ENCODE data around the gene TPRX2.
"Not testable (repeated sequence)": the region's sequence is repeated elsewhere in the genome, so short reads cannot be mapped to it uniquely, and the experiment has no call there.

DNA sequence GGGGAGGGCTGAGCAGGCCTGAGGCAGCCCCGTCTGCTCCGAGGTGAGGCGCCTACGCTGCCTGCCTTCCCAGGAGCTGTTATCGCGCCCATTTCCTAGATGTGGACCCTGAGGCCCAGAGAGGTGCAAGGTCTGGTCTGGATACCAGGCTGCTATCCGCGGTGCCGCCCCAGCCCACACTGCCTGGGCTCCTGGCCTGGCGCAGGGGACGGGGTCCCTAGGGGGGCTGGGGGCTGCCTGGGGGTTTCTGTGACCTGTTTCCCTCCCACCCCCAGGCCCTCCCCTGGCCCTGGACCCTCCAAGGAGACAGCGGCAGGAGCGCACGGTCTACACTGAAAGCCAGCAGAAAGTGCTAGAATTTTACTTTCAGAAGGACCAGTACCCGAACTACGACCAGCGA lies 803 bp downstream of the TPRX2 start:
- TF ChIP-seq, protein P1, sequence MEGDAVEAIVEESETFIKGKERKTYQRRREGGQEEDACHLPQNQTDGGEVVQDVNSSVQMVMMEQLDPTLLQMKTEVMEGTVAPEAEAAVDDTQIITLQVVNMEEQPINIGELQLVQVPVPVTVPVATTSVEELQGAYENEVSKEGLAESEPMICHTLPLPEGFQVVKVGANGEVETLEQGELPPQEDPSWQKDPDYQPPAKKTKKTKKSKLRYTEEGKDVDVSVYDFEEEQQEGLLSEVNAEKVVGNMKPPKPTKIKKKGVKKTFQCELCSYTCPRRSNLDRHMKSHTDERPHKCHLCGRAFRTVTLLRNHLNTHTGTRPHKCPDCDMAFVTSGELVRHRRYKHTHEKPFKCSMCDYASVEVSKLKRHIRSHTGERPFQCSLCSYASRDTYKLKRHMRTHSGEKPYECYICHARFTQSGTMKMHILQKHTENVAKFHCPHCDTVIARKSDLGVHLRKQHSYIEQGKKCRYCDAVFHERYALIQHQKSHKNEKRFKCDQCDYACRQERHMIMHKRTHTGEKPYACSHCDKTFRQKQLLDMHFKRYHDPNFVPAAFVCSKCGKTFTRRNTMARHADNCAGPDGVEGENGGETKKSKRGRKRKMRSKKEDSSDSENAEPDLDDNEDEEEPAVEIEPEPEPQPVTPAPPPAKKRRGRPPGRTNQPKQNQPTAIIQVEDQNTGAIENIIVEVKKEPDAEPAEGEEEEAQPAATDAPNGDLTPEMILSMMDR (IDR thresholded peaks at IDR 0.05): not testable (repeated sequence)
- not testable (repeated sequence) for TF ChIP-seq POLR2A (IDR thresholded peaks at IDR 0.05)
